SW480 (cell line): ENCODE data around the gene PSMC5.
"Not testable (repeated sequence)": the region's sequence is repeated elsewhere in the genome, so short reads cannot be mapped to it uniquely, and the experiment has no call there.

ENCODE experiments used
- DNase-seq: peaks from one replicate; pipeline ENCODE4 v3.0.0-alpha.2; 2016; ENCODE audit warnings: low spot score

PSMC5 gene

DNA sequence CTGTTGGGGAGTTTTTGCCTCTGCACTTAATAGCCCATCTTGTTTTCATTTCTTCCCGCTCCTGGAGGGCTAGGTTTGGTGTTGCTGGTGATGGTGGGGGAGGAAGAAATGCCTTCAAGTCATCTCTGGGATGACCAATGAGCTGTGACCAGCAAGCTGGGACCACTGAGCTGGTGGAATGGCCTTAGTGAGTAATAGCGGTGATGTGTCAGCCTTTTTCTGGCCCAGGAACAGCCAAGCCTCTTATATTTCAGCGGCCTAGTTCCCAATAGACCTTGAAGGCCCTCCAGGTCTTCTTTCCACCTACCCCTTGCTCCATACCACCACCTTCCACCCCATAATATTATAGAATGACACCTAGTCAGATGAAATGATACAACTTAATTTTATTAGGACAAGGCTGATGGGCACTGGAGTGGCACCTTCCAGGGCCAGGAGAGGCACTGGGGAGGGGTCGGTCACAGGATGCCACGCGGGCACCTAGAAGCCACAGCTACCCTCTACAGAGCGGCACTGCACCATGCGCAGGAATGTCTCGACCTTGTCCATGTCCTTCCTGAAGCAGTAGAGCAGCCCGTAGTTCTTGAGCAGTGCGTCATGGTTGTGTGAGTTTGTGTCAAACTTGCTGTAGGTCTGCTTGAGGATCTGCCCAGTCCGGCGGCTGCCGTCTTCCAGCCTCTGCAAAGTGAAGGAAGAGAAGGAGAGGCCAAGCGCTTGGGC lies 44.6 kb downstream of the PSMC5 start:
- DNase-seq, result not testable (repeated sequence)

DNA sequence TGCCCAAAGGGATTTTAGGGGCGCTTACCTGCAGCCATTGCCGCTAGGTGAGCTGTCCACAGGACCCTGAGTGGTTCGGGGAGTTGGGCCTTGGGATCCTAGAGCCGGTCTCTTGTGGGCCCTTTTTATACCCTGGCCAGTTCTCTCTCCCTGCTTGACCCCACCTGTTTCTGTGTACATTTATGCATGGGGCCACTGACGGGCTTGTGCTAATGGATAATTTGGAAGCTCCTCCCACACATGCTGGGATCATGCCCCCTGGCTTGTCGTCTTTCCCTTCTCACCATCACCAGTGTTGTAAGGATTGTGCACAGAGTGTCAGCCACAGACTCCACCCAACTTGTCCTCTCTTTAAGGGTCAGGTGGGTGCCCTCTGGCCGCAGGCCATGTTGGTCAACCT lies 46.3 kb downstream of the PSMC5 start, which contains the start of gene CSH2:
Gene CSH2 (minus strand): TSS at position 101 of the 400 bp plus-strand sequence. CDS start 63 bp downstream, at position 38.
- DNase-seq, result not testable (repeated sequence)

DNA sequence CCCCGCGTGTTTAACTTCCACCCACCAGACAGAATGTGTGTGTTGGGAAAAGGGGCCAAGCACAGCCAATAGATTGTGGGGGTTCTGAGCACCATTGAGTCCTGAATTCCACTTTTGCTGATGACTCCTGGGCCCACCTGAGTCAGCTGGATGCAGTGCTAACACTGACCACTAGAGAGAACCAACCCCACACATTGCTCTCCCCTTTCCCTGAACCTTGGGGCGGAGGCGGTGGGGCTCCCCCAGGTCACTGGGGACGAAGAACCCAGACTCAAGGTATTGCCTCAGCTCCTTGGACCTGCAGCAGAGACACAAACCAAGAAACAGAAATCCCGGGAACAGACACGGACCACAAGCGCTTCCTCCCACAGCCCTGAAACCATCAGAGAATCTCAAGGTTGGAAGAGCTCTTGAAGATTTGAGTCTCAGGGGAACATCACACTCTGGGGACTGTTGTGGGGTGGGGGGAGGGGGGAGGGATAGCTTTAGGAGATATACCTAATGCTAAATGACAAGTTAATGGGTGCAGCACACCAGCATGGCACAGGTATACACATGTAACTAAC lies 46.9 kb downstream of the PSMC5 start:
- DNase-seq, result not testable (repeated sequence)

DNA sequence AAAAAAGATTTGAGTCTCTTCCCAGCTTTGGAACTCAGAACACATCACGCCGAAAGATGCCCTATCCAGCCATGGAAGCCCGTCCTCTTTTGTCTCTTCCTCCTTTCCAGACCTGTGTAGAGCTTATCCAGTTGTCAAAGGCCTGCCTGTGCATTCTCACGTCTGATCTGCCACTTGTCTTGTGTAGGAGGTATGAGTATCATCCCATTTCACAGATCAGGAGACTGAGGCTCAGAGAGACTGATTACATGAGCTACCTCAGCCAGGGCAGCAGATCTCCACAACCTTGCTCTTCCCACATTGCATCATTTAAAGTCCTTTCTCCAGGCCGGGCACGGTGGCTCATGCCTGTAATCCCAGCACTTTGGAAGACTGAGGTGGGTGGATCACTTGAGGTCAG lies 47.5 kb downstream of the PSMC5 start:
- DNase-seq, result not testable (repeated sequence)

DNA sequence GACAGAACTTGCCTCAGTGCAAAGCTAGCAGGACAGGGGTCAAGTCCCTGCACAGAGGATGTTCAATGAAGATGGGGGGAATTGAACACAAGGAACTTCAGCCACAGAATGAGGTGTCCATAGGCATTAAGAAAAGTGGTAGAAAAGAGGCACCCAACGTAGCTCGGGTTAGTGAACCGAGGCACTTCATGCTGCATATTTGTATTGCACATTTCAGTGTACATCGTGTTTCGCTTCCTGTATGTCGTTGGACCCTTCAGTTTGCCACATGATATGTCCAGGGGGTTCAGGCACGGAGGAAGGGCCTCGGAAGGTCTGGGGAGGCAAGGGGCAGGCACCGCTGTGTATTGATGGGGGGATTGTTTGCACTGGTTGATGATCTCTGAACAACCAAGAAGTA lies 51.2 kb downstream of the PSMC5 start:
- DNase-seq, result not testable (repeated sequence)

DNA sequence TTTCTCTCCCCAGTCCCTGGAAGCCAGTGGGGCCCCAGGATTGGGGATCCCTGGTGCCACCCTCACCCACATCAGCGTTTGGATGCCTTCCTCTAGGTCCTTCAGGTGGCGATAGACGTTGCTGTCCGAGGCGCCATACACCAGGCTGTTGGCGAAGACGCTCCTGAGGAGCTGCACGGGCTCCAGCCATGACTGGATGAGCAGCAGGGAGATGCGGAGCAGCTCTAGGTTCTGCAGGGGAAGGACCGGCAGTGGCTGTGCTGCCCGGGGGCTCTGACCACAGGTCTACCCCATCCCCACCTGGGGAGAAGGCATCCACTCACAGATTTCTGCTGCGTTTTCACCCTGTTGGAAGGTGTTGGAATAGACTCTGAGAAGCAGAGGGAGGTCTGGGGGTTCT lies 53.5 kb downstream of the PSMC5 start:
- no peak for DNase-seq

DNA sequence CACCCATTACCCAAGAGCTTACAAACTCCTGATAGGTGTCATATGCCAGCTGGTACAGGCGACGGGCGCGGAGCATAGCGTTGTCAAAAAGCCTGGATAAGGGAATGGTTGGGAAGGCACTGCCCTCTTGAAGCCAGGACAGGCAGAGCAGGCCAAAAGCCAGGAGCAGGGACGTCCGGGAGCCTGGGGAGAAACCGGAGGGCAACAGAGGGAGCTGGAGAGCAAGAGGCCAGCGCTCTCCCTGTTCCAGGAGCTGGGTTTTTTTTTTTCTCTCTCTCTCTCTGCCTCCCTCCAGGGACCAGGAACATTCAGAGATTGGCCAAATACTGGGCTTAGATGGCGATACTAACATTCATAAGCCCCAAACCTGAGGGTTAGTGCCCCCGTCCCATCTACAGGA lies 54.1 kb downstream of the PSMC5 start:
- DNase-seq, result not testable (repeated sequence)
